Measurements from ENCODE around the gene TNN. TPM values are rescaled to one million over a fixed set of nuclear protein-coding genes. Genes with fewer than 3 reads are reported as not detected.
"Not testable (repeated sequence)": the region's sequence is repeated elsewhere in the genome, so short reads cannot be mapped to it uniquely, and the experiment has no call there.

TNN gene, protein sequence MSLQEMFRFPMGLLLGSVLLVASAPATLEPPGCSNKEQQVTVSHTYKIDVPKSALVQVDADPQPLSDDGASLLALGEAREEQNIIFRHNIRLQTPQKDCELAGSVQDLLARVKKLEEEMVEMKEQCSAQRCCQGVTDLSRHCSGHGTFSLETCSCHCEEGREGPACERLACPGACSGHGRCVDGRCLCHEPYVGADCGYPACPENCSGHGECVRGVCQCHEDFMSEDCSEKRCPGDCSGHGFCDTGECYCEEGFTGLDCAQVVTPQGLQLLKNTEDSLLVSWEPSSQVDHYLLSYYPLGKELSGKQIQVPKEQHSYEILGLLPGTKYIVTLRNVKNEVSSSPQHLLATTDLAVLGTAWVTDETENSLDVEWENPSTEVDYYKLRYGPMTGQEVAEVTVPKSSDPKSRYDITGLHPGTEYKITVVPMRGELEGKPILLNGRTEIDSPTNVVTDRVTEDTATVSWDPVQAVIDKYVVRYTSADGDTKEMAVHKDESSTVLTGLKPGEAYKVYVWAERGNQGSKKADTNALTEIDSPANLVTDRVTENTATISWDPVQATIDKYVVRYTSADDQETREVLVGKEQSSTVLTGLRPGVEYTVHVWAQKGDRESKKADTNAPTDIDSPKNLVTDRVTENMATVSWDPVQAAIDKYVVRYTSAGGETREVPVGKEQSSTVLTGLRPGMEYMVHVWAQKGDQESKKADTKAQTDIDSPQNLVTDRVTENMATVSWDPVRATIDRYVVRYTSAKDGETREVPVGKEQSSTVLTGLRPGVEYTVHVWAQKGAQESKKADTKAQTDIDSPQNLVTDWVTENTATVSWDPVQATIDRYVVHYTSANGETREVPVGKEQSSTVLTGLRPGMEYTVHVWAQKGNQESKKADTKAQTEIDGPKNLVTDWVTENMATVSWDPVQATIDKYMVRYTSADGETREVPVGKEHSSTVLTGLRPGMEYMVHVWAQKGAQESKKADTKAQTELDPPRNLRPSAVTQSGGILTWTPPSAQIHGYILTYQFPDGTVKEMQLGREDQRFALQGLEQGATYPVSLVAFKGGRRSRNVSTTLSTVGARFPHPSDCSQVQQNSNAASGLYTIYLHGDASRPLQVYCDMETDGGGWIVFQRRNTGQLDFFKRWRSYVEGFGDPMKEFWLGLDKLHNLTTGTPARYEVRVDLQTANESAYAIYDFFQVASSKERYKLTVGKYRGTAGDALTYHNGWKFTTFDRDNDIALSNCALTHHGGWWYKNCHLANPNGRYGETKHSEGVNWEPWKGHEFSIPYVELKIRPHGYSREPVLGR (N-terminal part only)
- total RNA-seq (1 to 10 TPM in 1 of 5 donors, under 1 TPM in 1, not detected in 3; 0.14 to 1.1 TPM), polyA plus RNA-seq (under 1 TPM in 1 of 3 donors, not detected in 2; 0.06 TPM)
- long read RNA-seq, donor 1, result 0 reads
- long read RNA-seq, donor 2, result 0 reads
- long read RNA-seq, donor 3, result 0 reads
- long read RNA-seq, donor 4, result 0 reads
- long read RNA-seq, donor 5, result 0 reads
- long read RNA-seq, donor 6, result 0 reads
- long read RNA-seq, donor 7, result 0 reads
- long read RNA-seq, donor 8, result 0 reads
- long read RNA-seq, donor 9, result 0 reads
- long read RNA-seq, donor 10, result 0 reads

- TF ChIP-seq POLR2AphosphoS5 (IDR thresholded peaks at IDR 0.05) (no peak), EP300 (IDR thresholded peaks at IDR 0.05) (no peak), POLR2A (IDR thresholded peaks at IDR 0.05) (no peak), CTCF (IDR thresholded peaks at IDR 0.05) (no peak)
- DNase-seq, result no peak
- no peaks in the 10 kb centered on the region for H3K27me3 ChIP-seq
- no peak within 1 kb of the TSS for H3K27ac ChIP-seq
- intact Hi-C loops (cut with DNase I; ENCODE audit: low total_unique reads), result no loop called here
- no peaks in the 10 kb centered on the region for H3K9me3 ChIP-seq
- peaks cover 3 to 10% (median 8%) of the 10 kb centered on the region in 4 donors for H3K4me1 ChIP-seq
- no peak within 1 kb of the TSS for H3K4me3 ChIP-seq
- H3K36me3 ChIP-seq, result no peaks in the 10 kb centered on the region
- 47 to 62% (median 54%) methylated on average over 9 of the region's 9 CpGs for WGBS, 5 donors
Measured at GRCh38 chr1:175067362-175068106, at the start of gene TNN. Gene TNN (plus strand): TSS chr1:175067833. CDS start chr1:175077419, 9,586 bp downstream.

DNA sequence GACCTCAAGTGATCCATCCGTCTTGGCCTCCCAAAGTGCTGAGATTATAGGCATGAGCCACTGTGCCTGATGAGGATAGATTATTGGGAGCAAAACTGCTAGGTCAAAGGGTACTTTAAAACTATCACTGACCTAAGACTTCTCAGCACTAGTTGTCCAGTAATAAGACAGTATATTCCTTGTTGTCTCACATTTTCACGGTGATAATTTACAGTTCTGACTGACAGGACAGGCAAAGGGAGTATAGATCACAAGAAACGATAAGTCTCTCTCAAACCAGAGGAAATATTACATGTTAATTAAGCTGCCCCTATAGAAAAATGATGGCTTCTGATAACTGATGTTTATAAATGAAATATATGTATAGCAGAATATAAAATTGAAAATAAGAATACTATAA is 48.1 kb upstream of the TNN start:
- TF ChIP-seq EP300 (IDR thresholded peaks at IDR 0.05) (no peak), POLR2A (IDR thresholded peaks at IDR 0.05) (no peak), POLR2AphosphoS5 (IDR thresholded peaks at IDR 0.05) (no peak), CTCF (IDR thresholded peaks at IDR 0.05) (no peak)
- H3K4me3 ChIP-seq, result no peak overlapping the region
- WGBS, 5 donors, result 86 to 95% (median 92%) methylated on average over 3 of the region's 3 CpGs
- intact Hi-C loops (cut with DNase I; ENCODE audit: low total_unique reads), result no loop called here
- no peak overlapping the region for H3K27ac ChIP-seq
- H3K36me3 ChIP-seq, result peaks cover 26 to 56% (median 49%) of the 10 kb centered on the region in 4 donors
- no peaks in the 10 kb centered on the region for H3K9me3 ChIP-seq
- no peaks in the 10 kb centered on the region for H3K27me3 ChIP-seq
- DNase-seq, result no peak
- peaks cover 0 to 31% (median 20%) of the 10 kb centered on the region in 4 donors for H3K4me1 ChIP-seq

- H3K4me1 ChIP-seq, result peaks cover 0 to 26% (median 15%) of the 10 kb centered on the region in 4 donors
- peak within 1 kb of the TSS; percentile 79 to 92 (median 88) for H3K4me3 ChIP-seq
- H3K9me3 ChIP-seq, result no peaks in the 10 kb centered on the region
- H3K27me3 ChIP-seq, result no peaks in the 10 kb centered on the region
- intact Hi-C loops (cut with DNase I; ENCODE audit: low total_unique reads), result no loop called here
- H3K36me3 ChIP-seq, result peaks cover 4 to 18% (median 11%) of the 10 kb centered on the region in 4 donors
- peak within 1 kb of the TSS; percentile 84 to 92 (median 90) for H3K27ac ChIP-seq
- WGBS, 5 donors, result 2 to 3% (median 3%) methylated on average over 41 to 42 of the region's 42 CpGs
- TF ChIP-seq CTCF (IDR thresholded peaks at IDR 0.05) (peak in 1 of 7 experiments; percentile 9), POLR2AphosphoS5 (IDR thresholded peaks at IDR 0.05) (peak; percentile 82 to 96 (median 89)), POLR2A (IDR thresholded peaks at IDR 0.05) (peak in 1 of 4 donors; percentile 63), EP300 (IDR thresholded peaks at IDR 0.05) (no peak)
- DNase-seq, result peak; percentile 98 to 99
Measured at GRCh38 chr1:175023043-175023921, 44.4 kb upstream of the TNN start, which contains the start of gene MRPS14. Gene MRPS14 (minus strand): TSS chr1:175023425. CDS start chr1:175023408, 17 bp downstream.

GRCh38 chr1:175023922-175024242 is 43.8 kb upstream of the TNN start:
- DNase-seq; H3K9me3 ChIP-seq; intact Hi-C loops (cut with DNase I; ENCODE audit: low total_unique reads); H3K27me3 ChIP-seq: not testable (repeated sequence)
- Histone ChIP-seq H3K36me3 (peaks cover 0 to 13% (median 6%) of the 10 kb centered on the region in 4 donors), H3K4me1 (peaks cover 0 to 26% (median 15%) of the 10 kb centered on the region in 4 donors), H3K4me3 (peak overlapping the region; percentile 79 to 92 (median 88)), H3K27ac (peak overlapping the region; percentile 74 to 92 (median 87))
- WGBS, 5 donors, result 87 to 95% (median 89%) methylated on average over 2 of the region's 2 CpGs

Measured in stomach (tissue), 19 donors.